GM19397 (cell line): Measurements from ENCODE around the gene FLNC.

Experiments
- ATAC-seq: cut with Tn5 transposase; IDR thresholded peaks from one replicate; pipeline ENCODE4 v1.9.1; 2021; ENCODE audit warnings: mild to moderate bottlenecking, moderate library complexity; ENCODE audit not compliant: unreplicated experiment

FLNC gene

GRCh38 chr7:128830231-128831177, at the start of gene FLNC:
FLNC (plus strand) TSS chr7:128830406; CDS start chr7:128830638, 232 bp downstream.
- no peak for ATAC-seq

- no peak for ATAC-seq
These were observed 49.1 kb upstream of the FLNC start for GRCh38 chr7:128781126-128781525.

- ATAC-seq, result no peak
These were observed 48.4 kb upstream of the FLNC start for GRCh38 chr7:128781851-128782250.

- ATAC-seq, result no peak
These were observed 46.9 kb upstream of the FLNC start for GRCh38 chr7:128783143-128783861.

GRCh38 chr7:128785738-128786137, 44.5 kb upstream of the FLNC start:
- ATAC-seq, result no peak

GRCh38 chr7:128788446-128789412, 41.5 kb upstream of the FLNC start:
- no peak for ATAC-seq

- peak; percentile 6 for ATAC-seq
These were observed 39.7 kb upstream of the FLNC start for GRCh38 chr7:128790315-128791041.

GRCh38 chr7:128791121-128791971, 38.9 kb upstream of the FLNC start, which contains the start of gene CCDC136:
CCDC136 (plus strand) TSS chr7:128791968; CDS start chr7:128792412, 444 bp downstream.
- peak; percentile 85 for ATAC-seq

GRCh38 chr7:128791972-128792327, 38.3 kb upstream of the FLNC start:
- no peak for ATAC-seq

- no peak for ATAC-seq
These were observed 37.6 kb upstream of the FLNC start for GRCh38 chr7:128792471-128793180.

GRCh38 chr7:128793181-128793547, 37.0 kb upstream of the FLNC start:
- ATAC-seq, result no peak

- no peak for ATAC-seq
These were observed 36.2 kb upstream of the FLNC start for GRCh38 chr7:128794020-128794419.

- no peak for ATAC-seq
These were observed 35.8 kb upstream of the FLNC start for GRCh38 chr7:128794436-128794835.

GRCh38 chr7:128795129-128795528, 35.1 kb upstream of the FLNC start:
- ATAC-seq, result no peak

GRCh38 chr7:128796327-128796726, 33.9 kb upstream of the FLNC start:
- ATAC-seq, result no peak

- ATAC-seq, result no peak
These were observed 30.8 kb upstream of the FLNC start for GRCh38 chr7:128799451-128799850.

- ATAC-seq, result no peak
These were observed 29.6 kb upstream of the FLNC start for GRCh38 chr7:128800567-128800966.

GRCh38 chr7:128801003-128801402, 29.2 kb upstream of the FLNC start:
- no peak for ATAC-seq
